Measurements from ENCODE around the gene GNL1.

GRCh38 chr6:30565772-30566171 lies 9.5 kb upstream of the GNL1 start:
- TF ChIP-seq BACH1 (tag; IDR thresholded peaks at IDR 0.05) = no peak
- TF ChIP-seq ZNF282 (CRISPR knock-in tag; IDR thresholded peaks at IDR 0.05) = no peak
- no peak for TF ChIP-seq ZNF354B (CRISPR knock-in tag; IDR thresholded peaks at IDR 0.05)
- TF ChIP-seq CTCF (IDR thresholded peaks at IDR 0.05 in 2 of 3, conservative IDR thresholded peaks at IDR 0.05 in 1 of 3; ENCODE audit: insufficient read depth in 2 of 3, low read depth in 1 of 3, low read length in 3 of 3) = no peak
- no peak for TF ChIP-seq YY1 (IDR thresholded peaks at IDR 0.05; ENCODE audit: borderline replicate concordance in 1 of 3, control insufficient read depth in 1 of 3, extremely low read depth in 1 of 3, insufficient read depth in 3 of 3, insufficient read length in 1 of 3, insufficient replicate concordance in 2 of 3, low read depth in 1 of 3, low read length in 2 of 3)
- TF ChIP-seq ZKSCAN1 (IDR thresholded peaks at IDR 0.05; ENCODE audit: low read depth, low read length) = no peak

Measured in K562 (cell line).